ENCODE data around the gene DNAJC8.

DNAJC8 gene

GRCh38 chr1:28259252-28259933 lies 26.6 kb upstream of the DNAJC8 start, which contains the start of gene SESN2 (continued):
- TF ChIP-seq, protein P1, sequence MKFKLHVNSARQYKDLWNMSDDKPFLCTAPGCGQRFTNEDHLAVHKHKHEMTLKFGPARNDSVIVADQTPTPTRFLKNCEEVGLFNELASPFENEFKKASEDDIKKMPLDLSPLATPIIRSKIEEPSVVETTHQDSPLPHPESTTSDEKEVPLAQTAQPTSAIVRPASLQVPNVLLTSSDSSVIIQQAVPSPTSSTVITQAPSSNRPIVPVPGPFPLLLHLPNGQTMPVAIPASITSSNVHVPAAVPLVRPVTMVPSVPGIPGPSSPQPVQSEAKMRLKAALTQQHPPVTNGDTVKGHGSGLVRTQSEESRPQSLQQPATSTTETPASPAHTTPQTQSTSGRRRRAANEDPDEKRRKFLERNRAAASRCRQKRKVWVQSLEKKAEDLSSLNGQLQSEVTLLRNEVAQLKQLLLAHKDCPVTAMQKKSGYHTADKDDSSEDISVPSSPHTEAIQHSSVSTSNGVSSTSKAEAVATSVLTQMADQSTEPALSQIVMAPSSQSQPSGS (tag by site-specific recombination; IDR thresholded peaks at IDR 0.05; ENCODE audit: low read depth): no peak
- TF ChIP-seq HOXA7 (CRISPR knock-in tag; IDR thresholded peaks at IDR 0.05; ENCODE audit: borderline replicate concordance): no peak
- no peak for TF ChIP-seq ZFP41 (tag by site-specific recombination; IDR thresholded peaks at IDR 0.05; ENCODE audit: borderline replicate concordance)
- peak; percentile 98 for TF ChIP-seq SP3 (tag by site-specific recombination; IDR thresholded peaks at IDR 0.05)
- TF ChIP-seq ZNF341 (tag by site-specific recombination; IDR thresholded peaks at IDR 0.05; ENCODE audit: low read depth): peak; percentile 94
- no peak for TF ChIP-seq GFI1B (tag by site-specific recombination; IDR thresholded peaks at IDR 0.05)
- TF ChIP-seq ZNF426 (tag by site-specific recombination; IDR thresholded peaks at IDR 0.05): no peak
- TF ChIP-seq ZIC2 (tag by site-specific recombination; IDR thresholded peaks at IDR 0.05): peak; percentile 69
- no peak; the same call in 1 of the 2 replicates for TF ChIP-seq ZNF302 (tag by site-specific recombination; IDR thresholded peaks at IDR 0.05; ENCODE audit: low read depth)
- peak; percentile 85 for TF ChIP-seq ZBTB10 (tag by site-specific recombination; IDR thresholded peaks at IDR 0.05)
- TF ChIP-seq ZBTB48 (tag by site-specific recombination; IDR thresholded peaks at IDR 0.05): no peak; the same call in 1 of the 2 replicates
- no peak for TF ChIP-seq ZNF701 (tag by site-specific recombination; IDR thresholded peaks at IDR 0.05)
- no peak for TF ChIP-seq ZBTB1 (tag by site-specific recombination; IDR thresholded peaks at IDR 0.05)
- no peak for TF ChIP-seq ZNF692 (tag by site-specific recombination; IDR thresholded peaks at IDR 0.05)
- TF ChIP-seq ZFP3 (tag by site-specific recombination; IDR thresholded peaks at IDR 0.05; ENCODE audit: low read depth): no peak
- TF ChIP-seq KLF10 (tag by site-specific recombination; IDR thresholded peaks at IDR 0.05): 0 out of 2 replicates have a peak, but pooled peaks have one; percentile 43
- no peak for TF ChIP-seq SETDB1 (IDR thresholded peaks at IDR 0.05; ENCODE audit: insufficient read length, low read length)
- TF ChIP-seq ZNF629 (tag by site-specific recombination; IDR thresholded peaks at IDR 0.05): 0 out of 2 replicates have a peak, but pooled peaks have one; percentile 52
- TF ChIP-seq PRDM1 (tag by site-specific recombination; IDR thresholded peaks at IDR 0.05): no peak
- peak; percentile 49; the same call in 1 of the 2 replicates for TF ChIP-seq ZNF423 (tag by site-specific recombination; IDR thresholded peaks at IDR 0.05)
- no peak for TF ChIP-seq SCRT1 (tag by site-specific recombination; IDR thresholded peaks at IDR 0.05; ENCODE audit: borderline replicate concordance)
- TF ChIP-seq, protein P2, sequence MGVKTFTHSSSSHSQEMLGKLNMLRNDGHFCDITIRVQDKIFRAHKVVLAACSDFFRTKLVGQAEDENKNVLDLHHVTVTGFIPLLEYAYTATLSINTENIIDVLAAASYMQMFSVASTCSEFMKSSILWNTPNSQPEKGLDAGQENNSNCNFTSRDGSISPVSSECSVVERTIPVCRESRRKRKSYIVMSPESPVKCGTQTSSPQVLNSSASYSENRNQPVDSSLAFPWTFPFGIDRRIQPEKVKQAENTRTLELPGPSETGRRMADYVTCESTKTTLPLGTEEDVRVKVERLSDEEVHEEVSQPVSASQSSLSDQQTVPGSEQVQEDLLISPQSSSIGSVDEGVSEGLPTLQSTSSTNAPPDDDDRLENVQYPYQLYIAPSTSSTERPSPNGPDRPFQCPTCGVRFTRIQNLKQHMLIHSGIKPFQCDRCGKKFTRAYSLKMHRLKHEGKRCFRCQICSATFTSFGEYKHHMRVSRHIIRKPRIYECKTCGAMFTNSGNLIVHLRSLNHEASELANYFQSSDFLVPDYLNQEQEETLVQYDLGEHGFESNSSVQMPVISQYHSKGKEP (tag by site-specific recombination; IDR thresholded peaks at IDR 0.05): 0 out of 2 replicates have a peak, but pooled peaks have one; percentile 47
- TF ChIP-seq ZNF549 (tag by site-specific recombination; IDR thresholded peaks at IDR 0.05): no peak
- TF ChIP-seq, protein P3, sequence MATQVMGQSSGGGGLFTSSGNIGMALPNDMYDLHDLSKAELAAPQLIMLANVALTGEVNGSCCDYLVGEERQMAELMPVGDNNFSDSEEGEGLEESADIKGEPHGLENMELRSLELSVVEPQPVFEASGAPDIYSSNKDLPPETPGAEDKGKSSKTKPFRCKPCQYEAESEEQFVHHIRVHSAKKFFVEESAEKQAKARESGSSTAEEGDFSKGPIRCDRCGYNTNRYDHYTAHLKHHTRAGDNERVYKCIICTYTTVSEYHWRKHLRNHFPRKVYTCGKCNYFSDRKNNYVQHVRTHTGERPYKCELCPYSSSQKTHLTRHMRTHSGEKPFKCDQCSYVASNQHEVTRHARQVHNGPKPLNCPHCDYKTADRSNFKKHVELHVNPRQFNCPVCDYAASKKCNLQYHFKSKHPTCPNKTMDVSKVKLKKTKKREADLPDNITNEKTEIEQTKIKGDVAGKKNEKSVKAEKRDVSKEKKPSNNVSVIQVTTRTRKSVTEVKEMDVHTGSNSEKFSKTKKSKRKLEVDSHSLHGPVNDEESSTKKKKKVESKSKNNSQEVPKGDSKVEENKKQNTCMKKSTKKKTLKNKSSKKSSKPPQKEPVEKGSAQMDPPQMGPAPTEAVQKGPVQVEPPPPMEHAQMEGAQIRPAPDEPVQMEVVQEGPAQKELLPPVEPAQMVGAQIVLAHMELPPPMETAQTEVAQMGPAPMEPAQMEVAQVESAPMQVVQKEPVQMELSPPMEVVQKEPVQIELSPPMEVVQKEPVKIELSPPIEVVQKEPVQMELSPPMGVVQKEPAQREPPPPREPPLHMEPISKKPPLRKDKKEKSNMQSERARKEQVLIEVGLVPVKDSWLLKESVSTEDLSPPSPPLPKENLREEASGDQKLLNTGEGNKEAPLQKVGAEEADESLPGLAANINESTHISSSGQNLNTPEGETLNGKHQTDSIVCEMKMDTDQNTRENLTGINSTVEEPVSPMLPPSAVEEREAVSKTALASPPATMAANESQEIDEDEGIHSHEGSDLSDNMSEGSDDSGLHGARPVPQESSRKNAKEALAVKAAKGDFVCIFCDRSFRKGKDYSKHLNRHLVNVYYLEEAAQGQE (tag by site-specific recombination; IDR thresholded peaks at IDR 0.05): no peak
- TF ChIP-seq YY1 (tag by site-specific recombination; IDR thresholded peaks at IDR 0.05): peak; percentile 51; the same call in 1 of the 2 replicates
